GM21515 (cell line): ENCODE data around the gene CCDC146.
A peak's percentile ranks its signal among the peaks of the same experiment; 100 is the strongest.
"Not testable (repeated sequence)": the region's sequence is repeated elsewhere in the genome, so short reads cannot be mapped to it uniquely, and the experiment has no call there.

Source experiments
- ATAC-seq: cut with Tn5 transposase; IDR thresholded peaks from one replicate; pipeline ENCODE4 v1.9.1; 2021; ENCODE audit not compliant: unreplicated experiment

CCDC146 gene

DNA sequence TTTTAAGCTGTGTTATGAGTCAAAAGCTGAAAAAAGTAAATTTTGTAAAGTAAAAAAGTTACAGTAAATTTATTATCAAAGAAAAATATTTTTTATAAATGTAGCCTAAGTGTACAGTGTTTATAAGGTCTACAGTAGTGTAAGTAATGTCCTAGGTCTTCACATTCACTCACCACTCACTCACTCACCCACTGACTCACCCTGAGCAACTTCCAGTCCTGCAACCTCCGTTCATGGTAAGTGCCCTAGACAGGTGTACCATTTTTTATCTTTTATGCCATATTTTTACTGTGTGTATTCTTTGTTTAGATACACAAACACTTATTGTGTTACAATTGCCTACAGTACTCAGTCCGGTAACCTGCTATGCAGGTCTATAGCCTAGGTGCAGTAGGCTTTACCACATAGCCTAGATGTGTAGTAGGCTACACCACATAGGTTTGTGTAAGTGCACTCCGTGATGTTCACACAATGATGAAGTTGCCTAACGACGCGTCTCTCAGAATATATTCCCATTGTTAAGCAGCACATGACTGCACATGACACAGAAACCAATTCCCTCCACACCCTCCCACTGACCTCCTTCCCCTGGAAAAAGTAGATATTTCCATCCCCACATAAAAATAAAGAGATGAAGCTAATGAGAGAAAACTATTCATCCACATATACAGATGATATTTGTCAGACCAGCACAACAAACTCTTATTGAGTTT lies 122.0 kb downstream of the CCDC146 start:
- no peak for ATAC-seq

DNA sequence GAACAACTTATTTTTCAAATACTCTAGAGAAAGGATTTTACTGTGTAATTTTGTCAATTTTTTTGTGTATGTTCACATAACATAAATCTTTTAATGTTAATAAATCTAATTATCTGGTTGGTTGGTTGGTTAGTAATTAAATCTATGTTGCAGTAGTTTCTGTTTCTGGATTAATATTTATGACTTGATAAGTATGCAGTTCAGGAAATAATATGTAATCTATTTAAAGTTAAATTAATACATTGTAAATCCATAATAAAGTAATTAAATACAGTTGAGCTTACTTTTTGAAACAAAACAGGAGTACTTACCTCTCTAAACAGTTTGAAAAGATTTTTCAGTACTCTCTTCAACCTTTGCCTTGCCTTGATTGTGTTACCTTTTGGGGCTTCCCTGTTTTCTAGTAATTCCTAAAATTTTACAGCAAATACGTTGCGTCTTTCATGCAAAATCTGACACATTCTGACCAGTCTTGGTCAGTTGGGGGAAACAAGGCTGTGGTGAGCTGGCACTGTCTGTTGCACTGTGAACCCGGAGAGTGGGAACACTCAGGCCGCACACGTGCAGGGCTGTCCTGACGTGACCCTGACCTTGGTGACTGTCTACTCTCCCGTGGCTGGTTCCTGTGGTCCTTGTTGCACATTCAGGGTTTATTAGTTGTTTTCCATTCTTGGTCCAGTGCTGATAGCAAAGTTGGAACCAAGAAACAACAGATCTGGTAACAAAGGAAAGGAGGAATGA lies 122.8 kb downstream of the CCDC146 start:
- no peak for ATAC-seq

DNA sequence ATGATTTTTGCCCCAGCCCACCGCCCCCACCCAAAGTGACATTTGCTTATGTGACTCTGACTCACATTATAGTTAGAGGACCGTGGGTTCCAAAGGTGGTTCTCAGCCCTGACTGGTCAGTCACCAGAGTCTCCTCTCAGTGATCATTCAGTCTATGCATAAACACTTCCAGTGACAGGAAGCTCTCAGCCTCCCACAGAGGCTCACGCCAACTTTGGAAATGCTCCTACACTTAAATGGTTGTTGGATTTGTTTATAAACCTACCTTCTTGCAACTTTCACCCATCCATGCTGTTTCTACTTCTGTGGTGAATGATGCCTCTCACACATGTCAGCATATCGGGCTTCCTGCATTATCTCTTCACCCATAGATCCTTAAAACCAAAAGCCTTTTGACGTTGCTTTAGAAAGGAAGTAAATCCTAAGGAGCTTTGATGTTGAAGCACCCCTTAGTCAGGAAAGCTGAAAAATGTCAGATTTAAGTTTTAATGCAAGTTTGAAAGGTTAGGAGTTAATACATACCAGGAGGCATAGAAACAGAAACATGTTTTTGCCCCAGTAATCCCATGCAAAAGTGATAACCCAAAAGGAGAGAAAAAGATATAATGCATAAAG lies 123.7 kb downstream of the CCDC146 start:
- no peak for ATAC-seq

DNA sequence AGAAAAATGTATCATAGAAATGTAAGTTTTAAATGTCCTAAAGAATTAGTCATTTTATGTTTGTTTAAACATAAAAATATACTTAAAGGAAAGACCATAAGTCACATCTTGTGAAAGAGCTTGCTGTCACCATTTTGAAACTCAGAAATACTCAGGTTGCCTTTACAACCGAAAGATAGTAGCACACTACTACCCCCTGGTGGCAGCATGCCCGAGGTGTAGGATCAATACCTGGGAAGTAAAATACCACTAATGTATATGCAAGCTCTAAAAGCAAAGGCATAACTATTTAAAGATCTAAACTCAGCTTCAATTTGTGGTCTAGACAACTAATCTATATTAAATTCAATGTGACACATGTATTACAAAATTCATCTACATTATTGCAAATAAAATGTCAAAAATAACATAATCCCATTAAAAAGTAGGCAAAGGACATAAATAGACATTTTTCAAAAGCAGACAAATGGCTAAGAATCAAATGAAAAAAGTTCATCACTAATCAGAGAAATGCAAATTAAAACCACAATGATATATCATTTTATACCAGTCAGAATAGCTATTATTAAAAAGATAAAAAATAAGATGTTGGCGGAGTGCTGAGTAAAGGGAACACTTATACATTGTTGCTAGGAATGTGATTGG lies 124.9 kb downstream of the CCDC146 start:
- peak; percentile 87 for ATAC-seq

DNA sequence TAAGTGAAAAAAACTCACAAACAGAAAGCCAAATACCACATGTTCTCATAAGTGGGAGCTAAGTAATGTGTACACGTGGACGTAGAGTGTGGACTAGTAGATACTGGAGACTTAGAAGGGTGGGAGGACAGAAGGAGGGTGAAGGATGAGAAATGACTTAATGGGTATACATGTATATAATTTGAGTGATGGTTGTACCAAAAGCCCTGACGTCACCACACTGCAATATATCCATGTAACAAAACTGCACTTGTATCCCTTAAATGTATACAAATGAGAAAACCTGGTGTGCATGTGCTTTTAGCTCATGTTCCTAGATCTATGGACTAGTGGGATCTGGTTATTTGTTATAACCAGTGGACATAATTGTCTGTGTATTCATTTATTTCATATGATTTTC lies 125.7 kb downstream of the CCDC146 start:
- no peak for ATAC-seq

DNA sequence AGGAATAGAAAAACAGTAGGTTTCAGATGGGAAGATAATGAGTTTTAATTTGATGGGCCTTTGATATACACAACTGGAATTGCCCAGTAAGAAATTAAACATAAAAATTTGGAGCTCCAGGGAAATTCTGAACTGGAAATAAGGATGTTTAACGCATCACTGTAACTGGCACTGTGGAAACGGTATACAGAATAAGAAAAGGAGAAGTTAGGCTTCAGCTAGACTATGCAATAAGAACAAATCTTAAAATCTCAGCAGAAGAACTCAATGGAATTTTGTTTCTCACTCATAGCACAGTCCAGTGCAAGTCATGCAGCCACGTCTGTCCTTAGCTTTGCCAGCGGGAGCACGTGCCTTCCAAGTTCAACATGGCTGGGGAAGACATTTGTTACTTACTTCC lies 130.1 kb downstream of the CCDC146 start:
- ATAC-seq: no peak

DNA sequence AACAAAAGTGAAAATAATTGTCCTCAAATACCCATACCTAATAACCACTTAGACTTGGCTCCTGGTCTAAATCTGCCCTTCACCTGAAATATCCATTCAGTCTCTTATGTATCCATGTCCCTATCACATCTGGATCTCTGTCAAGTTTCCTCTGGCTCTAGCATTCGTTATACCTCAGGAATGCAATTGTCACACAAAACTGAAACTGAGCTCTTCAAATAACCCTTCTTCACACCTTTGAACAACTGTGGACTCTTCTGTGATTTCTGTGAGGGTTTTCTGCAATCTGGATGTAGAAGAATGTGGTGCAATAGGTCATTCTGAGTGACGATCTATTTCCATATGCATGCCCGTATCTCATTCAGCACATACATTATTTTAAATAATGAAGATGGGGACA lies 130.7 kb downstream of the CCDC146 start:
- no peak for ATAC-seq

DNA sequence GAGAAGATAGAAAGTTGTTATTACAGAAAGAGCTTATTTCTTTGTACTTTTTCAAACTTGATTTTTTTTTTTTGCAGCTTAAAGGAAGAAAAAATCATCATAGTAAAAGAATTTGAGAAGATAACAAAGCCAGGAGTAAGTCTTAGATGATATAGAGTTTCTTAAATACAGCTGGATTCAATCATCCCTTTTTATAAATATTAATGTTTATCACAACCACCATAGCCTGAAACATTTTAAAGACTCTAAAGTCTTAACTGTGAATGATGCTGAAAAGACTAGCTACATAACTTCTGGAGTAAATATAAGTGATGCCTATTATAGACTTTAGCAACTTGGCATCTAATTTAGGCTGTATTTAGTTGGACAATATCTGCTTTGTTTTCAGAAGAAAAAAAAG lies 132.0 kb downstream of the CCDC146 start:
- no peak for ATAC-seq

DNA sequence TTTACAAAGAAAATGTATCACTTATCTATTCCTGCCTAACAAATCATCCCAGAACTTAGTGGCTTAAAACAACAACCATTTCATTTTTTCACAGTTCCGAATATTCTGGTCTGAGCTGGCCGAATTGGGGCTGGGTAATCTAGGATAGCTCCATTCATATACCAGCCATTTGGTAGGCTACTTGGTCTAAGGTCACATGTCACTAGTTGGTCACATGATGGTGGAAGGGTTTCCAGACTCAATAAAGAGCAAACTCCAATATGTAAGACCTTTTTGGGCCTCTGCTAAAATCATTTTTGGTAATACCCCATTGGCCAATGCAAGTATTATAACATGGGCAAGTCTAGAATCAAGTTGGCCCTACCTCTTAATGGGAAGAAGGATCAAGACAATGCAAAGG lies 132.5 kb downstream of the CCDC146 start:
- no peak for ATAC-seq

DNA sequence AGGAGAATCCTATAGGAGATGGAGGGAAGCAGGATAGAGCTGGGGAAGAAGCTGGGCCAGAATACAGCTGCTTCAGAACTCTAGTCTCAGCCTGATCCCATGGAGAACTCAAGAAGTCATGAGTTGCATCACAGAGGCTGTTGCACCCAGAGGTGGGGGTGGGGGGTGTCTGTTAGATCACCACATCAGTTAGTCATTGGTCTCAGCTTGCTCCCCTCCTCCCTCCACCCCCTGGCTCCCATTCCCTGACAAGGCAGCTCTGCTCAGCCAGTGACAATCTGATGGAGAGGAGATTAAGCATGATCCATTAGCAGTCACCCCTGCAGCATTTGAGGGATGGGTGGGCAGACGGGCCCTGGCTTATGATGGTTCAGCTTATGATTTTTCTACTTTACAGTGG lies 135.6 kb downstream of the CCDC146 start:
- no peak for ATAC-seq

DNA sequence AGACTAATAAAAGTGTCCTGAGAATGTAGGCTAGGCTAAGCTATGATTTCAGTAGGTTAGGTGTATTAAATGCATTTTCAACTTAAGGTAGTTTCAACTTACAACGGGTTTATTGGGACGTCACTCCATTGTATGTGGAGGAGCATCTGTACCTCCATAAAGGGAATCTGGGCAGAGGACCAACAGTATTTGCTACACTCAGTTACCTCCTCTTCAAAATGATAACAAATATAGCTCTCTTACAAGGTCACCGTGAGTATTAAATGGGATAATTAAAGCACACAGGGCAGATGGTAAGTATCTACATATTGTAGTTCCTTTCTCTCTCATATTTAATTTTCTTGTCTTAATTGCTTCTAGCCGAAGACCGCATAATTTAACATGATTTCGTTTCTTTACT lies 136.2 kb downstream of the CCDC146 start:
- no peak for ATAC-seq

DNA sequence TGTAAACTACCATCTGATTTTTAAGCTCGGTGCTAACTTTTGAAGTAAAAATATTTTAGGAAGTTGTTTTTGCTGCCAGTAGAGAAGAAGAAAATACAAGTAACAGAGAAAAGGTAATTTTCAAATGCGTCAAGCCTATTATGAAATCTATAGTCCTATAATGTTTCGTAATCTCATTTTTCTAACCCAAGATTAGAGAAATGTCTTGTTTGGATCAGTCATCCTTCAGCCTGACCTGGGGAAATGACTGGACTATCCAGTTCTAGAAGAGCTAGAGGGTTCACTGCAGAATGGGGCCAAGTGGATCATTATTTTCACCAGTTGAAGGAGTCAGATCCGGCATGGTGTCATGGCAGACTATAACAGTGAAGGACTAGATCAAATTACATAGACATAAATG lies 139.9 kb downstream of the CCDC146 start:
- no peak for ATAC-seq

DNA sequence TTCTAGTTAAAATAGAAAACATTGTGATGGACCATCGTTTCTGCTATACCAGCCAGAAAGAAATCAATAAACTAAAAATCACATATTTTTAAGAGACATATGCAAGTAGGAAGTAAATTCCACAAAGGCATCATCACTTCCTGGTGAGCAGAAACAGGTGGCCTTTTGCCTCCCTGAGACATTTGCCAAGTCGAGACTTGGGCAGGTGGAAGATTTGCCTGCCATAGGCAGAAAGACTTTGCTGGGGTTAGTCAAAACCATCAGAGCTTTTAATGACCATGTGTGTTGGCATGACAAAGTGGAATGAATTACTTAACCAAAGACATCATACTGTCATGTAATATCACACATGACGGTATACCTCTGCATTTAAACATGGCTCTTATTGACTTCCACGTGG lies 143.3 kb downstream of the CCDC146 start:
- no peak for ATAC-seq

DNA sequence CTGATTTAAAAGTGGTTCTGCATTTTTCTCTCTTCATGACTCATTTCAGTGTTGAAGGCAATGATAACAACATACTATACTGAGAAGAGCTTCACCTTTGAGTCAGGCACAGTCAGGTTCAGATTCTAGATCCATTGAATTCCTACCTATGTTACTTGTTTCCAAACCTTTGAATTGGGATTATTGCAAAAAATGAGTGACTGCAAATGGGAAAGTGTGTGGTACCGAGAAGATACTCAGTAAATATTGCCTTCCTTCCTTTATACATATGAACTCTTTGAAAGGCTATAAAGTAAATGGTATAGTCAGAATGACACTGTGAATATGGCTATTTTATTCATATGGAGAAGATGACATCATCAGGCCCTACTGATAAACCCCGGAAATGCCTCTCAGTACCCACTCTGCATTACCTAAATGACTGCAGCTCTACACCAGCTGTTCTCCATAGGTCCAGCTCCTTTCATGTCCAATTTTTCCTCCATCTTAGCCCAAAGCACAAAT lies 143.9 kb downstream of the CCDC146 start:
- peak; percentile 61 for ATAC-seq

DNA sequence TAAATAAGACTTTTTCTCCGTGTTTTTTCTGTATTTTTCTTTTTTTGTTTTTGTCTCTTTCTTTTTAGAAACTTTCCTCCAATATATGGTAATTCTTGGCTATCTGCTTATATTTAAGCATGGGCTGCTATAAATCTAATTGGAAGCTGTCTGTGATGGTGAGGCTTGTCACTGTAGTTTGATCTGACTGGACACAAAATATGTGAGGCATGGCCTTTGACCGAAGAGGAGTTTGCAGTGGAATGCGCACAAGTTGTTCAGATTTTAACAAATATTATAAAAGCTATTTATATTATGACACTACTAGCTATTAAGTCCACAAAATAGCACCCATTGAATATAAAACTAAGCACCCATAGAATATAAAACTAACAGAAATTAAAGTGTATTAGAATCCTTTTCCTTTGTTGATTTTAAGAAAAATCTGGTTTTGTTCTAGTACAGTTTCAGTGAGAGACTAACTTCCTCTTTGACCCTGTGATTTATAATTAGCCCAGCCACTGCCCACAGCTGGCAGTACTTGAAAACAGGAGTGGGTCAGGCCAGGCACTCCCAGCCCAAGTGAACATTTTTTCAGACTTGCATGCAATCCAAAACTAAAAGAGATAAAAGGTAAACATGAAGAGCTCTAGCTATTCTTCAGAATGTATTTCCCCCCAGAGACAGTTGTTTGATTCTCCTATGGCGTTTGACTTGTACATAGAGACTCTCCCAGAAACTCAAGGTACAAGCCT lies 147.1 kb downstream of the CCDC146 start:
- ATAC-seq: peak; percentile 80

DNA sequence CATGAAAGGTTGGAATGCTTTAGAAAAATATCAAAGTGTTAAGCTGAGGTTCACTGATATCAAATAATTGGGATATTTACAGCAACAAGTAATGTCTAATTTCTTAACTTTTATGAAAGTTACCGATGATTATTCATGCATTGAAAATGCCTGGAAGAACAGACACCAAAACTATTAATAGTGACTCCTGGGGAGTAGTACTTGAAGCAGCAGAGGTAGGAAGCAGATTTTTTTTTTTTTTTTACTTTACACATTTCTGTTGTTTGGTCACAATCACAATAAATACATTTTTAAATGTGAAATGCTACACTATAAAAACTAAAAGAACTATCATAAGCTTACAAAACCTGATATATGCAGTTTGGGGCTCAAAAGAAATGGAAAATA lies 147.7 kb downstream of the CCDC146 start:
- no peak for ATAC-seq

DNA sequence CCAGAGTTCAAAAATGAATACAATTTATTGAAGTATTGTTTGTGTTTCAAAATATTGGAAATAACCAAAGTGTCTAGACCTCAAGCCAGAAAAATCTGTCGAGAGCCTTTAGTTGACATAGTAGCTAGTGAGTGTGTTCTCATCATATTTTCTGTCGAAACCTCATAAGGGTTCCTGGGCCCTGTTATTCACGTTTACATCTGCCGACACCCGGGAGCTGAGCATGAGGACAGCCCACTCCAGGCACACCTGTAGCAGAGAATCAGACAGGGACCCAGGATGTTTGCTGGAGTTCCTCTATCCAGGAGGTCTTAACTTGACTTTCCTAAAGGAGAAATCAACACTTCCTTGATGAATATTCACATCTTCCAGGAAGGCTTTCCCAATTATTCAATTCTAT lies 149.4 kb downstream of the CCDC146 start:
- ATAC-seq: no peak

DNA sequence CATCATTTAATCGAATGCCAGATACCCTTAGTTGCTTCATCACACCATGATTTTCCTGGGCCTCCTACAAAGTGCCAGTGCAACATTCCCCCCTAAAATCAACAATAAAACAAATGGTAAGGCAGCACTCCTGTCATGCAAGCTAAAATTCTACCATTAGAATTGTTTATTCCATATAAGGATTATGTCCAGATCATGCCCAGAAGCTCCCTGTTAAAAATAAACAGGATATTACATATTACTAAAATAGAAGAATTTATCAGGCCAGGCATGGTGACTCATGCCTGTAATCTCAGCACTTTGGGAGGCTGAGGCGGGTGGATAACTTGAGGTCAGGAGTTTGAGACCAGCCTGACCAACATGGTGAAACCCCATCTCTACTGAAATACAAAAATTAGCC lies 153.2 kb downstream of the CCDC146 start:
- ATAC-seq: not testable (repeated sequence)

DNA sequence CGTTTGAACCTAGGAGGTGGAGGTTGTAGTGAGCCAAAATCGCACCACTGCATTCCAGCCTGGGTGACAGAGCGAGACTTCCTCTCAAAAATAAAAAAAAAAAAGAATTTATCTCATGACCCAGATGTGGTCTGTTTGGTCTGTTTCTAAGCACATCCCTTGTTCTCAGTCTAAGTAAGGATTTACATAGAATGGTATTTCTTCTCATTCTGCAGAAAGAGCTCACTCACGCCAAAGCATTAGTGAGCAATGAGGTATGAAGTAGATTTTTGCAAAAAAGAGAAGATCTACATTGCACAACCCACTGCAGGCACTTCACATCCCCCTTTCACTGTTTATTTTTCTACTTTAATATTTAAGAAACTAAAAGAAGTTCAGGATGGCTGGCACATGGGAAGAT lies 153.7 kb downstream of the CCDC146 start:
- no peak for ATAC-seq

DNA sequence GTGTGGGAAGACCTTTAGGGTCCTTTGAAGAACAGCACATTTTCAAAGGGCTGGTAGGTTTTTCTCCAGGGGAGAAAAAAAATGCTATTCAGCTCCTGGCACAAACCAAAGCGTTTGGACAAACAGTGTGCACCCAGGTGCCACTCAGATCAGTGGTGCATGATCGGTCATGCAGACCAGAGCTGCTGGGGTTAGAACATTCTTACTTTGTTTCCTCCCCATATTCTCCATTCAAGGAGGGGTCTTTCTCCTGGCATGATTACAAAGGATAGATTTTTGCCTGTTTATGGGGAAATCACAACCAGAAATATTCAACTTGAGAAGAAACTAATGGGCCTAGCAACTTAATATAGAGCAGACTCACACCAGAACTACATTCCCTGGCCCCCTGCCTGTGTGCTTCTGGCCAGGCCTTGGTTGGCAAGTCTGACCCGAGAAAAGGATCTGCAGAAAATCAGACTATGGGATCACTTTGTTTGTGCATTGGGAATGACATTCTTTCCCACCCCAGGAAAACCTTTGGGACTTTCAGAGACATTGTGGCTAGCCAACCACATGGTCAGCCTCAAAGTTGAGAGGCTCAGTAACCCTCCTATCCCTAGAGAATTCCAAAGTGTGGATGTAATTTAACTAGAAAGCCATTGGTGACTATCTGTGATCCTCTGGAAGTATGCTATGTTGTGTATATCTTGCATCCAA lies 159.5 kb downstream of the CCDC146 start:
- ATAC-seq: no peak
